HUES6 (cell line): ENCODE measurements around the gene DENND2A.
"Not testable (repeated sequence)": the region's sequence is repeated elsewhere in the genome, so short reads cannot be mapped to it uniquely, and the experiment has no call there.

Experiments used
- H3K27ac ChIP-seq: 2 replicates; pipeline ENCODE4 v1.7.0; 2013; ENCODE audit warnings: low read depth, mild to moderate bottlenecking, low read length, inconsistent platforms
- H3K27me3 ChIP-seq: 2 replicates; pipeline ENCODE4 v1.6.1; 2013; ENCODE audit warnings: low read length; ENCODE audit not compliant: control insufficient read depth, insufficient read depth
- H3K36me3 ChIP-seq: 2 replicates; pipeline ENCODE4 v1.6.1; 2013; ENCODE audit warnings: low read length; ENCODE audit not compliant: control insufficient read depth, insufficient read depth
- H3K4me1 ChIP-seq: 2 replicates; pipeline ENCODE4 v1.6.1; 2013; ENCODE audit warnings: low read length; ENCODE audit not compliant: control insufficient read depth, insufficient read depth
- H3K4me3 ChIP-seq: 2 replicates; pipeline ENCODE4 v1.5.1; 2013; ENCODE audit warnings: low read depth, low read length
- H3K9ac ChIP-seq: one replicate; pipeline ENCODE4 v1.6.1; 2013; ENCODE audit warnings: mild to moderate bottlenecking, low read length
- H3K9me3 ChIP-seq: 2 replicates; pipeline ENCODE4 v1.6.1; 2013; ENCODE audit warnings: low read depth, low read length; ENCODE audit not compliant: control insufficient read depth, insufficient read depth

The DENND2A gene

GRCh38 chr7:140679186-140679585 lies 38.6 kb upstream of the DENND2A start:
- Histone ChIP-seq H3K9me3 (no peaks in the 10 kb centered on the region), H3K36me3 (peaks cover 15% of the 10 kb centered on the region), H3K4me3 (no peak overlapping the region), H3K27ac (no peak overlapping the region), H3K27me3 (peaks cover under 1% of the 10 kb centered on the region; the same call in 1 of the 2 replicates), H3K4me1 (peaks cover 4% of the 10 kb centered on the region; the same call in 1 of the 2 replicates), H3K9ac (no peak overlapping the region)

- Histone ChIP-seq H3K4me3 (no peak overlapping the region), H3K27ac (no peak overlapping the region), H3K9me3 (no peaks in the 10 kb centered on the region), H3K36me3 (peaks cover 15% of the 10 kb centered on the region), H3K4me1 (peaks cover 5% of the 10 kb centered on the region; the same call in 1 of the 2 replicates), H3K27me3 (peaks cover 5% of the 10 kb centered on the region; the same call in 1 of the 2 replicates), H3K9ac (no peak overlapping the region)
These were observed 38.2 kb upstream of the DENND2A start for GRCh38 chr7:140678816-140679130.

DNA sequence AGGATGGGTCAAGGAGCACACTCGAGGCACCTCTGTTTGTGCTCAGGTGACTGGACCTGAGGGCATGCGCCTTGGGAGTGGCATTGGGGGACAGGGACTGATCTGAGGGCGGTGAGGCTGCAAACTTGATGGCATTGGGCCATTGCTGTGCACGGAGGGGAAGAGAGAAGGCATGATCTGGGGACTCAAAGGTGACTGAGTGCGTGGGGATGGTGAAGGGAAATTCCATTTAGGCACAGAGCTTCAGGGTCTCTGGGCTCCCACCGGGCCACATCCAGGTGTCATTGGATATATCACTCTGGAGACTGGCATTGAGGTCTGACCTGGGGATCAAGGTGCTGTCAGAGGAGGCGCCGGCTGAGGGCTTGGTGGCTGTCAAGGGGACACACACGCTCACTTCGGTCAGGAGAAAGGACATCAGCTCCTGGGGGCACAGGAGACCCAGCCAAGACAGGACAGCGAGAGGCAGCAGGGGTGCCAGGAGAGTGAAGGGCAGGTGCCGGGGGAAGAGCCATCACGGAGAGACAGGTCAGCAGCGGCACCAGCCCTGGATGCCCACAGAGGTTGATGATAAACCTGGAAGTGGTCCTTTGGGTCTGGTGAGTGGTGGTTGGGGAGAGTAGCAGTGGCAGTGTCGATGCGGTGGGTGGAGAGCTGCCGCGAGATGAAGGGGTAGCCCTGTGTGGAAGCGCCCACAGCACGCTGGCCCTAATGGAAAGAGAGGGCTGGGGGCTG lies 37.6 kb upstream of the DENND2A start:
- peaks cover 10% of the 10 kb centered on the region; the same call in 1 of the 2 replicates for H3K27me3 ChIP-seq
- H3K27ac ChIP-seq, result no peak overlapping the region
- H3K9me3 ChIP-seq, result no peaks in the 10 kb centered on the region
- no peak overlapping the region for H3K9ac ChIP-seq
- H3K4me3 ChIP-seq, result no peak overlapping the region
- peaks cover 15% of the 10 kb centered on the region for H3K36me3 ChIP-seq
- H3K4me1 ChIP-seq, result peaks cover 10% of the 10 kb centered on the region; the same call in 1 of the 2 replicates

DNA sequence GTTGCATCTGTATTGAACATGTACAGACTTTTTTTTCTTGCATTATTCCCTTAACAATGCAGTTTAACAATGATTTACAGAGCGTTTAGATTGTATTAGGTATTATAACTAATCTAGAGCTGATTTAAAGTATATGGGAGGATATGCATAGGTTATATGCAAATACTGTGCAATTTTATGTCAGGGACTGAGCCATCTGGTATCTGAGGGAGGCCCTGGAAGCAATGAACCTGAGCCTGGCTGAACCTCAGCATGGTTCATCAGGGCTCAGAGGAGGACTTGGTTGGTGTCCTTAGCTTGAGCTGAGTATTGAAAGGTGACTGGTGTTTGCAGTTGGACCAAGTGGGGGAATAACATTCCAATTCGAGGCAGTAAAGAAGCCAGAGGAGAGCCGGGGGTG lies 36.9 kb upstream of the DENND2A start:
- H3K27ac ChIP-seq, result no peak overlapping the region

DNA sequence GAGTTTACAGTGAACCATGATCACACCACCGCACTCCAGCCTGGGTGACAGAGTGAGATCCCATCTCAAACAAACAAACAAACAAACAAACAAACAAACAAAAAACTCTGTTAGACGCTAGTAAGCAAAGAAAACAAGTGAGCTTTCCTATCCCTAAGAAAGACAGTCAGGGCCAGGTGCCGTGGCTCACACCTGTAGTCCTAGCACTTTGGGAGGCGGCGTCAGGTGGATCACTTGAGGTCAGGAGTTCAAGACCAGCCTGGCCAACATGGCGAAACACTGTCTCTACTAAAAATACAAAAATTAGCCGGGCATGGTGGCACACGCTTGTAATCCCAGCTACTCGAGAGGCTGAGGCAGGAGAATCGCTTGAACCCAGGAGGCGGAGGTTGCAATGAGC lies 36.3 kb upstream of the DENND2A start:
- peaks cover 17% of the 10 kb centered on the region for H3K4me1 ChIP-seq
- H3K4me3 ChIP-seq, H3K9me3 ChIP-seq, H3K27ac ChIP-seq, H3K9ac ChIP-seq: not testable (repeated sequence)
- peaks cover 12% of the 10 kb centered on the region; the same call in 1 of the 2 replicates for H3K27me3 ChIP-seq
- peaks cover 15% of the 10 kb centered on the region for H3K36me3 ChIP-seq

More for the DNA sequence above, 36.9 kb upstream of the DENND2A start:
- Histone ChIP-seq H3K27me3 (peaks cover 12% of the 10 kb centered on the region; the same call in 1 of the 2 replicates), H3K4me1 (peaks cover 11% of the 10 kb centered on the region; the same call in 1 of the 2 replicates), H3K36me3 (peaks cover 15% of the 10 kb centered on the region), H3K9ac (no peak overlapping the region), H3K4me3 (no peak overlapping the region), H3K9me3 (no peaks in the 10 kb centered on the region)

GRCh38 chr7:140676306-140676705 lies 35.7 kb upstream of the DENND2A start:
- peaks cover 17% of the 10 kb centered on the region for H3K4me1 ChIP-seq
- H3K9ac ChIP-seq, result no peak overlapping the region
- no peak overlapping the region for H3K27ac ChIP-seq
- H3K4me3 ChIP-seq, result no peak overlapping the region
- peaks cover 12% of the 10 kb centered on the region; the same call in 1 of the 2 replicates for H3K27me3 ChIP-seq
- H3K9me3 ChIP-seq, result no peaks in the 10 kb centered on the region
- H3K36me3 ChIP-seq, result peaks cover 12% of the 10 kb centered on the region

GRCh38 chr7:140675726-140676125 lies 35.1 kb upstream of the DENND2A start:
- H3K36me3 ChIP-seq, result peaks cover 9% of the 10 kb centered on the region
- no peak overlapping the region for H3K9ac ChIP-seq
- no peak overlapping the region for H3K27ac ChIP-seq
- no peaks in the 10 kb centered on the region for H3K9me3 ChIP-seq
- H3K27me3 ChIP-seq, result peaks cover 12% of the 10 kb centered on the region; the same call in 1 of the 2 replicates
- no peak overlapping the region for H3K4me3 ChIP-seq
- peaks cover 17% of the 10 kb centered on the region for H3K4me1 ChIP-seq

DNA sequence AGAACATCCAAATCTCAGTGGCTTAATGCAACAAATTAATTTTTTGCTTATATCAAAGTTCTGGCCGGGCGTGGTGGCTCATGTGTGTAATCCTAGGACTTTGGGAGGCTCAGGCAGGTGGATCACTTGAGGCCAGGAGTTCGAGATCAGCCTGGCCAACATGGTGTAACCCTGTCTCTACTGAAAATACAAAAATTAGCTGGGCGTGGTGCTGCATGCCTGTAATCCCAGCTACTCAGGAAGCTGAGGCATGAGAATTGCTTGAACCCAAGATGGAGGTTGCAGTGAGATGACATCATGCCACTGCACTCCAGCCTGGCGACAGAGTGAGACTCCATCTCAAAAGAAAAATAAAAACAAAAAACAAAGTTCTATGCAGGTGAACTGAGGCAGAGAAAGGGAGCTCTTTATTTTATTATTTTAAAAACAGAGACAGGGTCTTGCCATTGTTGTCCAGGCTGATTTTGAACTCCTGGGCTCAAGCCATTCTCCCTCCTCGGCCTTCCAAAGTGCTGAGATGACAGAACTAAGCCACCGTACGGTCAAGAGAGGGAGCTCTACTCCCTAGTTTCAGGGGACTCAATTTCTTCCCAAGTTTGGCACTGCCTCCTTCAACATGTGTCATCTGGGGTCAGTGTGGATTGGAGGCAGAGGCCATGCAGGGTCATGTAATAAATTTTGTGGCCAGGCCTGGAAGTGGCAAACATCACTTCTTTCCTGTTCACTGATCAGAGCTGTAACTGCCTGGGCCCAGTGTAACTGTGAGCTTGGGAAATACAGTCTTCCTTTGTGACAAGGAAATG lies 34.5 kb upstream of the DENND2A start:
- Histone ChIP-seq H3K4me1 (peaks cover 17% of the 10 kb centered on the region), H3K27ac (no peak overlapping the region), H3K9ac (no peak overlapping the region), H3K9me3 (no peaks in the 10 kb centered on the region), H3K27me3 (peaks cover 12% of the 10 kb centered on the region; the same call in 1 of the 2 replicates), H3K36me3 (peaks cover 6% of the 10 kb centered on the region), H3K4me3 (no peak overlapping the region)

- peaks cover 12% of the 10 kb centered on the region; the same call in 1 of the 2 replicates for H3K27me3 ChIP-seq
- H3K27ac ChIP-seq, result no peak overlapping the region
- no peaks in the 10 kb centered on the region for H3K9me3 ChIP-seq
- no peak overlapping the region for H3K4me3 ChIP-seq
- H3K9ac ChIP-seq, result no peak overlapping the region
- peaks cover 6% of the 10 kb centered on the region for H3K36me3 ChIP-seq
- peaks cover 17% of the 10 kb centered on the region for H3K4me1 ChIP-seq
These were observed 33.8 kb upstream of the DENND2A start for GRCh38 chr7:140674356-140674800.

DNA sequence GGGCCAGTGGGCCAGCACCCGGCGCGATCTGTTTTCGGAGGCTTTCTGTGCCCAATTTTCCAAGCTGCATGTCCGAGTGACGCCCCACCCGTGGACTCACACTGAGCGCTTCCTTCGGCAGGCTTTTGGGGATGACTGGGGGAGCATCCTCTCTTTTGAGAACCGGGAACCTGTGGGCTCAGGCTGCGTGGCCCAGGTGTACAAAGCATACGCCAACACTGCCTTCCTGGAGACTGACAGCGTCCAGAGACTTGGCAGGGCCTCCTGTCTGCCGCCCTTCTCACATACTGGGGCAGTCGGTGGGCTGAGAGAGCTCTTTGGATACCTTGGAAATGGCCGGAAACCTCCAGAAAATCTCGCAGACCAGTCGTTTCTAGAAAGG lies 33.2 kb upstream of the DENND2A start:
- Histone ChIP-seq H3K27ac (no peak overlapping the region), H3K9me3 (no peaks in the 10 kb centered on the region), H3K4me3 (peak overlapping the region; percentile 88), H3K4me1 (peaks cover 17% of the 10 kb centered on the region), H3K9ac (no peak overlapping the region), H3K27me3 (peaks cover 12% of the 10 kb centered on the region; the same call in 1 of the 2 replicates), H3K36me3 (no peaks in the 10 kb centered on the region)
